NCI-H1048 (cell line): Measurements from ENCODE around the gene RHEBL1.

Experiments
- DNase-seq: peaks from one replicate; lab custom pipeline; 2025; lab: John Stamatoyannopoulos, UW

Gene RHEBL1

GRCh38 chr12:49054524-49054923, 15.3 kb downstream of the RHEBL1 start:
- DNase-seq = no peak

- DNase-seq = no peak
Observed at GRCh38 chr12:49054096-49054495, 15.7 kb downstream of the RHEBL1 start.

GRCh38 chr12:49052451-49053208, 17.1 kb downstream of the RHEBL1 start:
- no peak for DNase-seq

- no peak for DNase-seq
Observed at GRCh38 chr12:49051777-49052438, 17.9 kb downstream of the RHEBL1 start.

GRCh38 chr12:49051373-49051764, 18.4 kb downstream of the RHEBL1 start:
- DNase-seq = no peak

- no peak for DNase-seq
Observed at GRCh38 chr12:49050507-49051372, 19.0 kb downstream of the RHEBL1 start.

GRCh38 chr12:49049566-49050224, 20.1 kb downstream of the RHEBL1 start:
- no peak for DNase-seq

- no peak for DNase-seq
Observed at GRCh38 chr12:49048953-49049352, 20.8 kb downstream of the RHEBL1 start.

GRCh38 chr12:49046129-49046895, 23.5 kb downstream of the RHEBL1 start:
- DNase-seq = no peak

GRCh38 chr12:49044660-49045059, 25.1 kb downstream of the RHEBL1 start:
- DNase-seq = no peak

GRCh38 chr12:49043856-49044258, 25.9 kb downstream of the RHEBL1 start:
- peak; percentile 38 for DNase-seq

GRCh38 chr12:49043241-49043640, 26.5 kb downstream of the RHEBL1 start:
- no peak for DNase-seq

GRCh38 chr12:49041881-49042484, 27.8 kb downstream of the RHEBL1 start:
- DNase-seq = no peak

GRCh38 chr12:49041036-49041880, 28.5 kb downstream of the RHEBL1 start:
- DNase-seq = no peak

GRCh38 chr12:49040364-49040855, 29.4 kb downstream of the RHEBL1 start:
- no peak for DNase-seq

- no peak for DNase-seq
Observed at GRCh38 chr12:49039421-49040363, 30.1 kb downstream of the RHEBL1 start.

- no peak for DNase-seq
Observed at GRCh38 chr12:49038291-49038955, 31.4 kb downstream of the RHEBL1 start.

GRCh38 chr12:49037947-49038237, 31.9 kb downstream of the RHEBL1 start:
- DNase-seq = no peak
